HG02884 (cell line): Measurements from ENCODE around the gene CTBP2.
"Not testable (repeated sequence)": the region's sequence is repeated elsewhere in the genome, so short reads cannot be mapped to it uniquely, and the experiment has no call there.

Experiments
- ATAC-seq: cut with Tn5 transposase; IDR thresholded peaks from one replicate; pipeline ENCODE4 v1.9.1; 2021; ENCODE audit warnings: mild to moderate bottlenecking, moderate library complexity; ENCODE audit not compliant: unreplicated experiment

Gene CTBP2

GRCh38 chr10:125187238-125188194, 27.2 kb upstream of the CTBP2 start:
- no peak for ATAC-seq

GRCh38 chr10:125186431-125187170, 26.2 kb upstream of the CTBP2 start:
- ATAC-seq = no peak

- ATAC-seq = not testable (repeated sequence)
Measured at GRCh38 chr10:125179107-125179506, 18.7 kb upstream of the CTBP2 start.

- no peak for ATAC-seq
Measured at GRCh38 chr10:125177641-125178640, 17.6 kb upstream of the CTBP2 start.

GRCh38 chr10:125175807-125176206, 15.4 kb upstream of the CTBP2 start:
- ATAC-seq = no peak

GRCh38 chr10:125174360-125174759, 14.0 kb upstream of the CTBP2 start:
- ATAC-seq = no peak

- ATAC-seq = no peak
Measured at GRCh38 chr10:125172694-125173093, 12.3 kb upstream of the CTBP2 start.

- ATAC-seq = no peak
Measured at GRCh38 chr10:125171402-125172306, 11.3 kb upstream of the CTBP2 start.

- no peak for ATAC-seq
Measured at GRCh38 chr10:125169915-125170314, 9.6 kb upstream of the CTBP2 start.

- ATAC-seq = no peak
Measured at GRCh38 chr10:125169279-125169678, 8.9 kb upstream of the CTBP2 start.

- ATAC-seq = no peak
Measured at GRCh38 chr10:125166658-125167057, 6.3 kb upstream of the CTBP2 start.

GRCh38 chr10:125165584-125166573, 5.5 kb upstream of the CTBP2 start:
- no peak for ATAC-seq

- no peak for ATAC-seq
Measured at GRCh38 chr10:125164421-125164820, 4.1 kb upstream of the CTBP2 start.

GRCh38 chr10:125163803-125164202, 3.4 kb upstream of the CTBP2 start:
- no peak for ATAC-seq

- ATAC-seq = not testable (repeated sequence)
Measured at GRCh38 chr10:125163312-125163711, 2.9 kb upstream of the CTBP2 start.

GRCh38 chr10:125162120-125162931, 2.0 kb upstream of the CTBP2 start:
- ATAC-seq = no peak

- no peak for ATAC-seq
Measured at GRCh38 chr10:125161707-125162119, 1.4 kb upstream of the CTBP2 start.
